NT2/D1 (cell line): ENCODE results near the gene RASAL2.

Source experiments
- SUZ12 ChIP-seq: IDR thresholded peaks from 2 replicates; pipeline ENCODE4 v1.6.1; 2011; ENCODE audit not compliant: insufficient read length, insufficient read depth; ENCODE audit errors: extremely low read depth
- YY1 ChIP-seq: IDR thresholded peaks from 2 replicates; pipeline ENCODE4 v1.6.1; 2011; ENCODE audit not compliant: insufficient read length, insufficient read depth
- ZNF274 ChIP-seq: IDR thresholded peaks from 2 replicates; pipeline ENCODE4 v1.6.1; 2011; ENCODE audit warnings: mild to moderate bottlenecking, low read depth, low read length

GRCh38 chr1:178502330-178502714, 408.4 kb downstream of the RASAL2 start:
- TF ChIP-seq SUZ12 (no peak), ZNF274 (no peak), YY1 (no peak)
